ENCODE results near the gene KRT7.

The KRT7 gene

DNA sequence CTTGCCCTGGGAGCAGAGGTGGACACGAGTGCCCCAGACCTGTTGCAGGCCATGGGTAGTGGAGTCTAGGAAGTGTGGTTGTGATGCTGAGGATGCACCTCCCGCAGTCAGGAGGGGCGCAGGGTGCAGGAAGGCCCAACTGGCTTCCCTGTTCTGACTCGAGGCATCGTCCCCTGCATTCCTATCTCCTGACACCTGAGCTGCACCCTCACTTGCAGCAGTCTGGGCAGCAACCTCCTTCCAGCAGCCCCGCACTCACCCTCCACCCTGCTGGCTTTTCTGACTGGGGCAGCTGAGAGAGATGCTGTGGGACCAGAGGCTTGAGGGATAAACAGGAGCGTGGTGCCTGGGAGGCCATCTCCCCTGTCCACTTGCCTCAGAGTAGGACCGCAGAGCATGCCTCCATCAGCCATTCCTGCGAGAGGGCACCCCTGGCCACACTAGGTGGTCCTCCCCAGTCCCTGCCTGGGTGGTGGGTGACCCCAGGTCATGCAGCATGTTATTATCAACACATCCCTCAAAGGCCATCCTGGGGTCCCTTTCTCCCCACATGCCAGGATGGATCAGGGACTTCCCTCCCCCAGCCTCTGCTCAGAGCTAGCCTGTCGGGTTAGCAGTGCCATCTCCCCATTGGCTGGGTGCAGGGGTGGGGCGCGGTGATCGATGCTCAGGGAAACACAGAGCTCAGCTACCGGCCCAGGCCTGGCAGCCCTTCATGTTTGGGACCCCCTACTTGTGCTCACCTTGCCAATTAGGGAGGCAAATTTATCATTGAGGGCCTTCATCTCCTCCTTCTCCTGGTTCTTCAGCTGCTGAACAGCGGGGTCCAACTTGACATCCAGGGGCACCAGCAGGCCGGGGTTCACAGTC lies 41.9 kb upstream of the KRT7 start:
- no peak overlapping the region for H3K4me3 ChIP-seq (ENCODE audit: low read depth in 1 of 2, low read length in 2 of 2)
- H3K4me1 ChIP-seq (ENCODE audit: control insufficient read depth in 1 of 2, insufficient read depth in 2 of 2, low read length in 2 of 2): peaks cover 5 to 39% of the 10 kb centered on the region in 2 donors
- H3K27ac ChIP-seq (ENCODE audit: low read length): no peak overlapping the region
- H3K36me3 ChIP-seq (ENCODE audit: control insufficient read depth in 1 of 2, insufficient read depth in 2 of 2, low read length in 2 of 2): no peaks in the 10 kb centered on the region
- H3K9me3 ChIP-seq (ENCODE audit: control insufficient read depth in 1 of 2, low read length in 2 of 2): no peaks in the 10 kb centered on the region
- no peaks in the 10 kb centered on the region for H3K27me3 ChIP-seq (ENCODE audit: low read depth, low read length)

DNA sequence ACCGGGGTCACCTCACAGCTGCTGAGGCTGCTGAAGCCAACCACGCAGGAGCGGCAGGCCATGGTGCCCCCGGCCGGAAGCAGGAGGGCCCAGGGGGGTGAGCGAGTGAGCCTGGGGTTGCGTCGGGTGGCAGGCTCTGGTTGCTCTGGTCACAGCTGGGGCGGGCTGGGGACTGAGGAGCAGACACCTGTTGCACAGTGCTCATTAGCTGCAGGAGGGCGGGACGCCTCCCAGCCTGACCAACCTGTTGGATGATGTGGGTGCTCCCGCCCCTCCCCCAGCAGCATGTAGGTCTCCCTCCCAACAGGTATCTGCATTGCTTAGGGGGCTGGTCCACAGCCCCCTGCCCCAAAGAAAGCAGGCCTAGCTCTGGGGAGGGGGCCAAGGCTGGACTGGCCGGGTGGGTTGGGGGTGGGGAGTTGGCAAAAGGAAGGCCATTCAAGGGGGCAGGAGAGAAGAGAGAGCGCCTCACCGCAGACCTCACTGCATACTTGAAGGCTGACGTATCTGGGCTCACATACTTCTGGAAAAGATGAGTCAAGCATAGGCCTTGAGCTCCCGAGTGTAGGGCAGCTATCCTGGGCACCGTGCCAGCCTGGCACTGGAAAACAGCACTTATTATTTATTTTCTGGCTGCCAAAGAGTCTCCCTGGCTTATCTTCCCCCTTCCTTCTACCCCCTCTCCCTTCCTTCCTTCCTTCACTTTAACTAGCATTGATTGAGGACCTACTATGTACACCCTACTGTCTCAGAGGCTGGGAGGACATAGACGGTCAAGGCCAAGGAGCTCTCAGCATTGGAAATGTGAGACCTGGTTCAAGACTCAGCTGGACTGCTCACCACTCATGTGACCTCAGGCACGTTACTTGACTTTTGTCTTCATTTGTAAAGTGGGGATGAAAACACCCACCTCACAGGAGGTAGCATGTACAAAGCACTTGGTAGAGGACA lies 40.9 kb upstream of the KRT7 start, which contains the start of gene KRT80:
Gene KRT80, minus strand, starts transcription at position 174 of the 951 bp plus-strand sequence. Its CDS starts 112 bp downstream, at position 62.
- H3K27me3 ChIP-seq (ENCODE audit: low read depth, low read length): no peaks in the 10 kb centered on the region
- peaks cover 5 to 36% of the 10 kb centered on the region in 2 donors for H3K4me1 ChIP-seq (ENCODE audit: control insufficient read depth in 1 of 2, insufficient read depth in 2 of 2, low read length in 2 of 2)
- no peaks in the 10 kb centered on the region for H3K9me3 ChIP-seq (ENCODE audit: control insufficient read depth in 1 of 2, low read length in 2 of 2)
- no peaks in the 10 kb centered on the region for H3K36me3 ChIP-seq (ENCODE audit: control insufficient read depth in 1 of 2, insufficient read depth in 2 of 2, low read length in 2 of 2)
- no peak within 1 kb of the TSS for H3K4me3 ChIP-seq (ENCODE audit: low read depth in 1 of 2, low read length in 2 of 2)
- peak within 1 kb of the TSS; percentile 40 for H3K27ac ChIP-seq (ENCODE audit: low read length)

DNA sequence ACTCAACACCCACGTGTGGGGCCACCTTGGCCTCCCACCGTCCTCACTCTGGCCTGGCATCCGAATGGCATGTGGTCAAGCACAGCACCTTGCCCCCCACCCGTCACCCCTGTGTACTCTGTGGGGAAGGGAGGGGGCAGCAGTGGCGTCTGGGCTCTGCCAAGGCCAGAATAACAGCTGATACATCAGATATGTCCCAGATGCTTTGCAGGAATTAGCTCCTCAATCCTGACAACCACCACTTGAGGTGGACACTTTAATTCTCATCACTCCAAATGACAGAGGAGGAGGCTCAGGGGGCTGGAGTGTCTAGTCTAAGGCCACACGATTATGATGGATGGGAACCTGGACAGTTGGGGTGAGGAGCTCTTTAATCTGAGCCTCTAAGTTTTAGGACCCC lies 39.5 kb upstream of the KRT7 start:
- Histone ChIP-seq H3K9me3 (ENCODE audit: control insufficient read depth in 1 of 2, low read length in 2 of 2) (no peaks in the 10 kb centered on the region), H3K4me3 (ENCODE audit: low read depth in 1 of 2, low read length in 2 of 2) (no peak overlapping the region), H3K27ac (ENCODE audit: low read length) (no peak overlapping the region), H3K4me1 (ENCODE audit: control insufficient read depth in 1 of 2, insufficient read depth in 2 of 2, low read length in 2 of 2) (peaks cover 5 to 36% of the 10 kb centered on the region in 2 donors), H3K36me3 (ENCODE audit: control insufficient read depth in 1 of 2, insufficient read depth in 2 of 2, low read length in 2 of 2) (no peaks in the 10 kb centered on the region), H3K27me3 (ENCODE audit: low read depth, low read length) (no peaks in the 10 kb centered on the region)

DNA sequence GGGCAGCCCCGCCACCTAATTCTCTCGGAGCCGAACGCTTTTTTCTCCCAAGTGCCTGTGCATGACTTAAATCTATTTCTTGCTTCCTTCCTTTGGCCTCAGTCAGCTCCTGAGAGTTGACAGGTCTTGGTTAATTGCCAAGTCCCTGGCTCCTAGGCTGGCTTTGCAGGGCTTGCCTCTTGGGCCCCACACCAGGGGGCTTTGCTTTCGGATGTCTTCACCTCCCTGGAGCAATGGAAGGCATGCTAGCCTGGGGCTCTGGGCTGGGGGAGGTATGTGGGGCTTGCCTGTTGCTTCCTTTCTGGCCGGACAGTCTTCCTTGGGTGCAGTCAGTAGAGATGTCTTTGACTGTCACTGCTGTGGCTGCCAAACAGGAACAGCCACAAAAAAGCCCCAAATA lies 39.1 kb upstream of the KRT7 start:
- Histone ChIP-seq H3K27ac (ENCODE audit: low read length) (no peak overlapping the region), H3K27me3 (ENCODE audit: low read depth, low read length) (no peaks in the 10 kb centered on the region), H3K4me1 (ENCODE audit: control insufficient read depth in 1 of 2, insufficient read depth in 2 of 2, low read length in 2 of 2) (peaks cover 5 to 36% of the 10 kb centered on the region in 2 donors), H3K36me3 (ENCODE audit: control insufficient read depth in 1 of 2, insufficient read depth in 2 of 2, low read length in 2 of 2) (no peaks in the 10 kb centered on the region), H3K9me3 (ENCODE audit: control insufficient read depth in 1 of 2, low read length in 2 of 2) (no peaks in the 10 kb centered on the region), H3K4me3 (ENCODE audit: low read depth in 1 of 2, low read length in 2 of 2) (no peak overlapping the region)

DNA sequence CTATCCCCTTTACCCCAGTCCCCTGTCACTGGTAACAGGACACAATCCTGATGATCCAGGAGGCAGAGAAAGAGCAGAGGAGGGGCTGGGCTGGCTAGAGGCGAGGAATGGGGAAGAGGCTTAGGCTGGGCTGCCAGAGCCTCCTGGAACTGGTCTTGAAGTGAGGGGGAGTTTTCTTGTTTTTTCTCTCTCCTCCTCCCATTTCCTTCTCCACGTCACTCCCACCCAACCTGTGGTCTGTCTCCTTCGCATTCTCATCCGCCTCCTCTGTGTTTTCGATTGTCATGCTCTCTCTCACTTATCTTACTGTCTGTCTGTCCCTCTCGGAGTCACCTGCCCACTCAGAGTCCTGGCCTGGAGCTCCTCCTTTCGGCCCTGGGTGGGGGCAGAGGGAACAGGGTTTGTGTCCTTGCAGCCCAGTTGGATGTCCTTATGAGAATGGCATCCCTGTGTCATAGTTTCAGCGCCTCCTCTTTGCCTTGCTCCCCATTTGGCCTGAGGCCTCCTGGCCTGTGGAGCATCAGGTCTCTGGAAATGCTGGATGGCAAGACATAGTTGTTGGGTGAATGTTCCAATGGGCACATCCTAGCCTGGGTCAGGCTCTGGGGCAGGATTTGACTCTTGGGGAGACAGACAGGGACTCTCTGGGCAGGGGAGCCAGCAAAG lies 37.8 kb upstream of the KRT7 start:
- Histone ChIP-seq H3K9me3 (ENCODE audit: control insufficient read depth in 1 of 2, low read length in 2 of 2) (no peaks in the 10 kb centered on the region), H3K36me3 (ENCODE audit: control insufficient read depth in 1 of 2, insufficient read depth in 2 of 2, low read length in 2 of 2) (no peaks in the 10 kb centered on the region), H3K4me1 (ENCODE audit: control insufficient read depth in 1 of 2, insufficient read depth in 2 of 2, low read length in 2 of 2) (peaks cover 5 to 36% of the 10 kb centered on the region in 2 donors), H3K27ac (ENCODE audit: low read length) (no peak overlapping the region), H3K4me3 (ENCODE audit: low read depth in 1 of 2, low read length in 2 of 2) (no peak overlapping the region), H3K27me3 (ENCODE audit: low read depth, low read length) (no peaks in the 10 kb centered on the region)

DNA sequence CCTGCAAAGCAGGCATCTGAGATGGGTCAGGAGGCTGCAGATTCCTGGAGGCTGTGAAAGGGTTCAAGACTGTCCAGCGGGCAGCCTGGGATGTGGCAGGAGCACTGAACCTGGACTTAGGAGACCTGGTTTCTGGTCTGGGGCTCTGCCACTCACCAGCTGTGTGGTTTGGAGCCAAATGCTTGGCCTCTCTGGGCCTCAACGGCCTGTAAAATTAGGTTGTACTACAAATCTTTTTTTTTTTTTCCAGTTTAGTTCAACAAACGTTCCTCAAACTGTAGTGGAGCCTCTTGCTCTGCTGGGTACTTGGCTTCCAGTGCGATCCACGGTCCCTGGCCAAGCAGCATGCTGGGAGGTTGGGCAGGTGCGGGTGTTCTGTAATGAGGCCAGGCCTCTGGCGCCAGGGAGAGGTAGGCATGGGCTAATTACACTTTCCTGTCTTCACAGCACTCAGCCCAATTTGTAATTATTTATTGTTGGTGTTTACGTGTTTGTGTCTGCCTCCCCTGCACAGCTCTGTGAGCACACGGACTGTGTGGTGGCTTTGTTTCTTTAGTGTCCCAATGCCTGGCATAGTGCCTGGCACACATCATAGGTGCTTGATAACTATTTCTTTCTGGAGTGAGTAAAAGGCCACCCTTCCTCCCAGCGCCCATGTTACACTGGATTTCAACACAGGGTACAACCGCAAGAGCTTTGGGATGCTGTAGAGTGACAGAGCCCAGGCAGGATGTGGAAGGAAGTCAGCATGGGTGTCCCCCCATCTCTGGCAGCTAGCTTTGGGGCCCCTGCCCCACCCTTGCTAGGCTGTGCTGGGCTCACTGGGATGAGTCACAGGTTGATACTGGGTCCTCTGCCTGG lies 35.4 kb upstream of the KRT7 start:
- Histone ChIP-seq H3K27me3 (ENCODE audit: low read depth, low read length) (no peaks in the 10 kb centered on the region), H3K36me3 (ENCODE audit: control insufficient read depth in 1 of 2, insufficient read depth in 2 of 2, low read length in 2 of 2) (no peaks in the 10 kb centered on the region), H3K9me3 (ENCODE audit: control insufficient read depth in 1 of 2, low read length in 2 of 2) (no peaks in the 10 kb centered on the region), H3K4me1 (ENCODE audit: control insufficient read depth in 1 of 2, insufficient read depth in 2 of 2, low read length in 2 of 2) (peaks cover 3 to 28% of the 10 kb centered on the region in 2 donors), H3K27ac (ENCODE audit: low read length) (no peak overlapping the region), H3K4me3 (ENCODE audit: low read depth in 1 of 2, low read length in 2 of 2) (no peak overlapping the region)

DNA sequence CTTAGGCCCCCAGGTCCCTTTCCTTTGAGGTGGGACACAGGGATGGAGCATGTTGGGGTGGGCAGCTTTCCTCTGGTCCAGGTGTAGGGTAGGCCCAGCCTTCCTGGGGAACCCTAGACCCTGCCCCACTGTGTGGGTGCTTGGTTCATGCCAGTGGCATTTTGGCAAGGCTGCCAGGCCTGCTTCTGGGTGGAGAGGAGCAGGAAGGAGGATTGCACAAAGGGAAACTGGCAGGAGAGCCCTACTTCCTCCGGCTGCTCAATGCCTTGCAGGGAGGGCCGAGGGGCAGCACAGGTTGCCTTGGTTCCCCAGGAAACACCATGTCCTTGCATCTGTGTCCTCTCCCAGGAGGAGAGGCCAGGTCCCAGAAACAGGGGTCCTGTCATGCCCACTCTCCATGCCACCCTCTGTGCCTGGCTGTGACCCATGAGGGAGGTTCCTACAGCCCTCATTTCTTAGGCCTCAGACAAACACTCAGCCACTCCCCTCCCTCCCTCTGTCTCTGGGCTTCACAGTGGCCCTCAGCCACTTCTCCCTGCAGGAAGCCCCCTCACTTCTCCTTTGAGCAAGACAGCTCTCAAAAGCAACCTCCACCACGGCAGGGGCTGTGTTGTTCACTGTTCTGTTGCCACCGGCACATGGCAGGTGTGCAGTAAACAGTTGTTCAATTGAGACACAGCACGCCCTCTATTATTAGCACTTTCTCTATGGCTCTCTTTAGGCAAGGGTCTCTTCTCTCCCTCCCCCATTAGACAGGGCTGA lies 34.4 kb upstream of the KRT7 start:
- Histone ChIP-seq H3K4me3 (ENCODE audit: low read depth in 1 of 2, low read length in 2 of 2) (no peak overlapping the region), H3K36me3 (ENCODE audit: control insufficient read depth in 1 of 2, insufficient read depth in 2 of 2, low read length in 2 of 2) (no peaks in the 10 kb centered on the region), H3K9me3 (ENCODE audit: control insufficient read depth in 1 of 2, low read length in 2 of 2) (no peaks in the 10 kb centered on the region), H3K27ac (ENCODE audit: low read length) (no peak overlapping the region), H3K27me3 (ENCODE audit: low read depth, low read length) (no peaks in the 10 kb centered on the region), H3K4me1 (ENCODE audit: control insufficient read depth in 1 of 2, insufficient read depth in 2 of 2, low read length in 2 of 2) (peaks cover 4 to 26% of the 10 kb centered on the region in 2 donors)

DNA sequence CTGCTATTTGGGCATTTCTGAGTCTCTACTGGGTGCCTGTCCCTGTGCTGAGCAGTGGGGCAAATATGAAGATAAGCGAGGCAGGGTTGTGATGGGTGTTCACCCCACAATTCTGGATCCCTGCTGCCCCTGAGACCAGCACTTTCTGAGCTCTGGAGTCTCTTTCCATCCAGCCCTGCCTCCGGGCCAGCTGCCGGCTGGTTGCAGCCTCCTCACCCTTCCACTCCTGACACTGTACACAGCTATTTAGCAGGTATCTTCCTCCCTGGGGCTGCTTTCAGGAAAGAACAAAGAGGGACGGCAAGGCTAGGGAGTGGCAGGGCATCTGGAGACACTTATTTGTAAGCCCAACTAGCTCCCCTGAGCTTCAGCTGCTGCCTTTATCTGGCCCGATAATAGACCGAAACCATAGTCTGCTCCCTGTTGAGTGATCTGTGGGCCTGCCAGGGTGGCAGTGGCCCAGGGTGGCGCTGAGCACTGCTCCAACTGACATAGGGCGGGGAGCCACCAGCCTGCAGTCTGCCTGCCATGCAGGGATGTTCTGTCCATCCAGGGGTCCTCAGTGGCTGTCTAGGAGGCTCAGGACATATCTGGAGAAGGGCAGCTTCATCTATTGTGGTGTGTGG lies 33.6 kb upstream of the KRT7 start:
- no peaks in the 10 kb centered on the region for H3K27me3 ChIP-seq (ENCODE audit: low read depth, low read length)
- no peaks in the 10 kb centered on the region for H3K36me3 ChIP-seq (ENCODE audit: control insufficient read depth in 1 of 2, insufficient read depth in 2 of 2, low read length in 2 of 2)
- H3K4me3 ChIP-seq (ENCODE audit: low read depth in 1 of 2, low read length in 2 of 2): no peak overlapping the region
- no peak overlapping the region for H3K27ac ChIP-seq (ENCODE audit: low read length)
- H3K9me3 ChIP-seq (ENCODE audit: control insufficient read depth in 1 of 2, low read length in 2 of 2): no peaks in the 10 kb centered on the region
- H3K4me1 ChIP-seq (ENCODE audit: control insufficient read depth in 1 of 2, insufficient read depth in 2 of 2, low read length in 2 of 2): peaks cover 4 to 20% of the 10 kb centered on the region in 2 donors

DNA sequence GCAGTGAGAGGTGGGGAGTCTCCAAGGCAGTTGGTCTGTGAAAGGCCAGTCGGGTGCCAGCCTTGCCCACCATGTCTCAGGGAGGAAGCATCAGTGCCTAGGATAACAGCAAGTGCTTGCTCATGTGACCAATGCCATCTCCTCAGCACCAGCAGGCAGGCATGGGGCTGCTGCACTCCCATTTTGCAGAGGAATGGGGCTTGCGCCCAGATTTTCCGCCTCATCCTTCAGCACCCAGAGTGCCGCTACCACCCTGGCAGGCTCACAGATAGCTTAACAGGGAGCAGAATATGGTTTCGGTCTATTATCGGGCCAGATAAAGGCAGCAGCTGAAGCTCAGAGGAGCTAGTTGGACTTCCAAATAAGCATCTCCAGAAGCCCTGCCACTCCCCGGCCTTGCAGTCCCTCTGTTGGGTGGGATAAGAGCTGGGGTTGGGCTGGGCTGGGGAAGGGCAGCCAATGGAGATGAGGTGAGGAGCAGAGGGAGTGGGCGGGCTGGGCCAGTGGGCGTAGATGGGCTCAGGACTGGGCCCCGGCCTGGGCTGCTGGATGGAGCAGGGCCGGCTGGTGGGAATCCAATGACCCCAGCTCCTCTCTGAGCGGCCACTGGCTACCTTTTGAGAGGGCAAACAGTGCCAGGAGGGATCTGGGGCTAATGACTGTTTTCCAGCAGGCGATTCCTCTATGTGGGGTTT lies 32.8 kb upstream of the KRT7 start:
- Histone ChIP-seq H3K4me1 (ENCODE audit: control insufficient read depth in 1 of 2, insufficient read depth in 2 of 2, low read length in 2 of 2) (peaks cover 4 to 12% of the 10 kb centered on the region in 2 donors), H3K27me3 (ENCODE audit: low read depth, low read length) (no peaks in the 10 kb centered on the region), H3K4me3 (ENCODE audit: low read depth in 1 of 2, low read length in 2 of 2) (no peak overlapping the region), H3K36me3 (ENCODE audit: control insufficient read depth in 1 of 2, insufficient read depth in 2 of 2, low read length in 2 of 2) (no peaks in the 10 kb centered on the region), H3K27ac (ENCODE audit: low read length) (no peak overlapping the region), H3K9me3 (ENCODE audit: control insufficient read depth in 1 of 2, low read length in 2 of 2) (no peaks in the 10 kb centered on the region)
